Muscle of back (tissue), 11 donors: ENCODE measurements around the gene R3HDM2. TPM values are rescaled to one million over a fixed set of nuclear protein-coding genes. Genes with fewer than 3 reads are reported as not detected.

Experiments
- DNase-seq, 3 donors: peaks; one replicate each; pipeline versions ENCODE4 v3.0.0 to v3.0.0-alpha.2; 2013
- polyA plus RNA-seq, 10 donors: library from polyadenylated mRNA; unstranded; fragments of 120-200 nt; gene quantifications; one replicate each; pipeline ENCODE4 v1.2.1, GENCODE V29; 2013; ENCODE audit not compliant: insufficient read length in 10 of 10

R3HDM2 gene
- polyA plus RNA-seq, 10 donors: 33.2 to 59.4 (median 49.1) TPM

DNA sequence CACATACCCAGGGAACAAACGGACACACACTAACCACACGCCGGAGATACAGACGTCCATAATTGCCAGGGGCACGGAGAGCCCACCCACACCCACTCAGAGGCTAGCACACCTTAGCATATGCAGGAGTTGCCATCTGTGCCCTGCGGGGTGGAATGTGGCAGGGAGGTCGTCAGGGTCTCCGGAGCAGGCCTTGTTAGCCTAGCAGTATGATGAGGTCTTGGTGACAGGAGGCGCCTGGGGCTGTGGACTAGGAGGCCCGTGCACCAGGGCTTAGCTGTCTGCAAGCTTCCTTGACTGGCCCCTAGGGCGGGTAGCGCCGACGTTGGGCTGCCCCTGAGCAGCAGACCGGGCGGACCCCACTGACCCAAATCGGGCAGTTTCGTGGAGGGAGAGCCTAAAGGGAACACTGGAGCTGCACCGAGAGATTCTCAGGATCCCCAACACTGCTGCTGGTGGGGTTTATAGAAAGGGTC lies 189.9 kb downstream of the R3HDM2 start:
- DNase-seq: no peak

DNA sequence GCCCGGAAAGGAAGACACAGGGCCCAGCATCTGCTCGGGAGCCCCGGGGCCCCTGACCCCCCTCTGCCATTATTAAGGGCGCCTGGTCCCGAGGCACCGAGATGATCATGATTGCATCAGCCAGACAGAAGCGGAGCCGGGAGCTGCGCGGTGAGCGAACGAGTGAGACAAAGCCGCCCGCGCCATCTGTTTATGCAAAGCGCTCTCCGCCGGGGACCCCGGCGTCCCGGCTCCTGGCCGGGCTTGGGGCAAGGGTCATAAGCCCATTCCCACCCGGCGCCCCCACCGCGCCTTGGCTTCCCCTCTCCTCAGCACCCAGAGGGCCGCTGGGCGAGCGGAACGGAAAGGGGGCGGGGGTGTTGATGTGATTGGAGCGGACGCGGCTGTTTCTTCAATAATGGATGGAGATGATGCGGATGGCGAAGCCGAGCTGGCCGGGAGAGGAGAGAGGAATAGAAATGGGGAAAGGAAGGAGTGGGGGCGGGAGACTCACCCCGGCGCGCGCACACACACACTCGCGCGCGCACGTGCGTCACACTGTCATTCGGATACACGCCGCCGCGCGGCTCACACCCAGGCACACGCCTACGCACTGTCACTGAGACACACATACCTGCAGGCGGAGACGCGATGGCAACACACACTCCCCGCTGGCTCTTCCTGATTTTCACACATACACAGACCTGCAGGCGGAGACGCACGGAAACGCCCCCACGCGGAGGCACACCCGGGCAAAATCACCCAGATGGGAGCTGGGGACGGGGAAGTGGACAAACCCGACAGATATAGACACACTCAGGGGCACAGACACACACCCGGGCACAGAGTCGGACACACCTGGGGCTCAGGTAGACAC lies 190.5 kb downstream of the R3HDM2 start:
- peak in 1 of 3 donors; percentile 81 for DNase-seq

DNA sequence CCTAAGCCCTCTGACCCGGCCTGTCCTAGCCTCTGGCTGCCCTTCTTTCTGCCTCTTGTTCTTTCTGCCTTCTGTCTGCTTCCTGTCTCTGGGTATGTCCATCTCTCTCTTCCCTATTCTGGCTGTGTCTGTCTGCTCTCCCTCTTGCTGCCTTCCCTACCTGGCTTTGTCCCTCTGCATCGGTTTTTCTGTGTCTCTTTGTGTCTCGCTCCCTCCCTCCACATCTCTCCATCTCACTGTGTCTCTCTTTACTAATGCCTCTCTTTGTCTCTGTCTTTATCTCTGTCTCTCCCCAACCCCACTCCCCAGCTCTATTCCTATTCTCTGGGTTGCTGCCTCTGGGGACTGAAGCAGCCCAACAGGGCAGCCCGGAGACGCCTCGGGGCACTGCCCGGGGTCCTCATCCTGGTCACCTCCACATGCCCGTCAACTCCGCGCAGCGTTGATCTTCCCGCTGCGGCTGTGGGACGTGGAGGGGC lies 191.2 kb downstream of the R3HDM2 start:
- no peak for DNase-seq

DNA sequence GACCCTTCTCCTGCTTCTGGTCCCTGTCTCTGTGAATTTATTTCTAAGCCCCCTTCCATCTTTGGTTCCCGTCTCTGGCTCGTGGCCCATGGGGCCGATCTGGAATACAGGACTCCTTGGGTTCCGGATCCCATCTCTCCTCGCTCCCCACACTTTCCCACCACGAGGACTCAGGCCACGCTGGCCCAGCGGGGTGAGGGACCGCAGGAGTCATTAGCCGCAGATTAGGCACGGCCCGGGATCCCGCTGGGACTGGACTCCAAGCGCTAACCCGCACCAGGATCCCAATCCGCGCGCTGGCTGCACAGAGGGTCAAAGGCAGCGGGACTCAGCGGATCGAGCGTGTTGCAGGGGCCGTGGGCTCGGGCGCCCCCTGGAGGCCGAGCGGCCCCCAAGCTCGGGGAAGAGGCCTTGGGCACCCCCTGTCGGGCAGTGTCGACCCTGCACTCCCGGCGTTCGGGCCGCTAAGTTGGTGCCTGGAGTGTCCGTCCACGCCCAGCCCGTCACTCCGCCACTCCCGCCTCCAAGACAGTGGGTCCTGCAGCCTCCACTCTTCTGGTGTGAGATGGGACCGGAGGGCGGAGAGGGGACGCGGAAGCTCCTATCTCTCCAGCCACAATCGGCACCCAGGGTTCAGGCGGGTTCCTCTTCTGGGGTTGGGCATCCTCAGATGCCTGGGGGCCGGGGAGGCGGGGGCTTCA lies 191.8 kb downstream of the R3HDM2 start:
- DNase-seq: peak; percentile 88 to 95 (median 92)

- peak in 1 of 3 donors; percentile 59 for DNase-seq
These were observed 192.7 kb downstream of the R3HDM2 start for GRCh38 chr12:57237932-57238853.

GRCh38 chr12:57237596-57237931 lies 193.3 kb downstream of the R3HDM2 start:
- DNase-seq: no peak

DNA sequence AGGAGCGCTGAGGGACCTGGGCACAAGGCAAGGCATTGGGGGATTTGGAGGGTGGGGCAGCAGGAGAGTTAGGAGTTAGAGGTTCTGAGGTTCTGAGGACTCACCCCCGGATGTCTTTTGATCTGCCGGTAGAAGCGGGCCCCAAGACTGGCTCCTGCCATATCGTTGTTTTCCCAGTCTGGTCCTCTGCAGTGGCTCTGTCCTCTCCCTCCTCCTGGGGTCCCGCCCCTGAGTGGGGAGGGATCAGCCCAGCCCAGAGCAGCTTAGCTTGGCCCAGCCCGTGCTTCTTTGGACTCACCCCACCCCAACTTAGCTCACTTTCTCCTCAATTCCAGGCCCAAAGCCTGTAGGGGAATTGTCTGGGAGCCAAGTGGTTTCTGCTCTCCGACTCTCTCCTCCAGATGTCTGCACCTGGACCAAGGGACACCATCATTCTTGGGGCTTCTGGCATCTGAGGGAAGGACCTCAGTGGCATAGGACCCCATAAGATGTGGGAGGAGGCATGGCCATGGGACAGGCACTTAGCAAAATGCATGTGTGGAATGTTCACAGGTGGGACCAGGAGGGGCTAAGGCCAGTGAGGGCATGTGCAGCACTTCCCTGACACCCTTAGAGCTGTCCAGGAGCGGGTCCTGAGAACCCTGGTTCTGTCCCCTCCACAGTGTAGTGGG lies 193.8 kb downstream of the R3HDM2 start:
- DNase-seq: peak in 1 of 3 donors; percentile 67

GRCh38 chr12:57236201-57236924 lies 194.5 kb downstream of the R3HDM2 start:
- no peak for DNase-seq

- DNase-seq: no peak
These were observed 195.1 kb downstream of the R3HDM2 start for GRCh38 chr12:57235728-57236131.

DNA sequence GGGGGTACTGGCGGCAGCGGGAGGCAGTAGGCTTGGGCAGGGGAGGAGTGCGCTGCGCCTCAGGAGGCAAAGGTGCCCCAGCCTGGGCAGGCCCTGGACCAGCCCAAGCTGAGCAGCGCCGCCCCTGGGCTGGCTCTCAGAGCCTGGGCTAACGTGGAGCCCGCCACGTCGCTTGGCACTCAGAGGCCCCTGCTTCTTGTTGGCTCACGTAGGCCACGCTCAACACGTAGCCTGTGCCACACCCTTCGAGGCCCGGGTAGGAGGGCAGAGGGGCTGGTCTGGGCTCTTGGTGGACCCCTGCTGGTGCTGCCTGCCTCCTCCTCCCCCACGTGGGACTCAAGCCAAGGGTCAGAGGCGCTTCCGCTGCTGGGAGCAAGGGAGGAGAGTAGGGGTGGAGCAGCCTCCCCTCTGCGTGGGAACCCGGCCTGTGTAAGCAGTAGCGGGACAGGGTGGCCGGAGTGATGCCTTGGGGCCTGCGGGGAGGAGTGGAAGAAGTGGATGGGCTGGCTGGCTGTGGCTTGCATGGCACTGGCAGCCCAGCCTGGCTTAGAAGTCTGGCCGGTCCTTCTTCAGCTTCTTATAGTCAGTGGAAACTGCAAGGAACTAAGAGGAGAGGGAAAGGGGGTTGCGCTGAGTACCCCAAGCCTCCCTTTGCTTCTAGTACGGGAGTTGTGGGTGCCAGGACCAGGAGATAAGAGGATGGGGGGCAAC lies 195.7 kb downstream of the R3HDM2 start:
- peak in 1 of 3 donors; percentile 68 for DNase-seq

GRCh38 chr12:57234571-57235016 lies 196.2 kb downstream of the R3HDM2 start:
- DNase-seq: no peak

- no peak for DNase-seq
These were observed 196.6 kb downstream of the R3HDM2 start for GRCh38 chr12:57234233-57234570.

GRCh38 chr12:57233357-57234232 lies 197.2 kb downstream of the R3HDM2 start:
- DNase-seq: no peak

- DNase-seq: no peak
These were observed 198.6 kb downstream of the R3HDM2 start for GRCh38 chr12:57232156-57232756.

DNA sequence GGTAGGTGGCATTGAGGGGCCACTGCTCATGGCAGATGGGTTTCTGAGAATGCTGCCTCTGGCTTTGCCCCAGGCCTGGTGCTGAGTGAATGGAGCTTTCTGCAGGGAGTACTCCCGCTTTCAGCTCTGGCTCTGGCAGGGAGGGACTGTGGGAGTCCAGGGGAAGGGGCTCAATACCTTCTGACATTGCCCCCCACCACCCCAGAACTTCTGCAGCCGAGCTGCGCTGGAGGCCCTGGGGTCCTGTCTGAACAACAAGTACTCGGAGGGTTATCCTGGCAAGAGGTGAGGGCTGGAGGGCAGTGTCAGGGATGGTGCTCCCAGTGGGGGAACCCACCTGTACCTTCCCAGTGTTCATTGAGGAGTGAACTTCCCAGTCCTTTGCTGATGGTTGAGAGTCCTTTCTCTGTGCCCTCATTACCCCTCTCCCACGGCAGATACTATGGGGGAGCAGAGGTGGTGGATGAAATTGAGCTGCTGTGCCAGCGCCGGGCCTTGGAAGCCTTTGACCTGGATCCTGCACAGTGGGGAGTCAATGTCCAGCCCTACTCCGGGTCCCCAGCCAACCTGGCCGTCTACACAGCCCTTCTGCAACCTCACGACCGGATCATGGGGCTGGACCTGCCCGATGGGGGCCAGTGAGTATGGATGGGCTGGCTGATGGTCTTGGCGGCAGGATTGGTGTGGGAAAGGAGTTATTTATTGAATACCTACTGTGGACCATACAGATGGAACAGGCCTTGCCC lies 199.4 kb downstream of the R3HDM2 start:
- no peak for DNase-seq

DNA sequence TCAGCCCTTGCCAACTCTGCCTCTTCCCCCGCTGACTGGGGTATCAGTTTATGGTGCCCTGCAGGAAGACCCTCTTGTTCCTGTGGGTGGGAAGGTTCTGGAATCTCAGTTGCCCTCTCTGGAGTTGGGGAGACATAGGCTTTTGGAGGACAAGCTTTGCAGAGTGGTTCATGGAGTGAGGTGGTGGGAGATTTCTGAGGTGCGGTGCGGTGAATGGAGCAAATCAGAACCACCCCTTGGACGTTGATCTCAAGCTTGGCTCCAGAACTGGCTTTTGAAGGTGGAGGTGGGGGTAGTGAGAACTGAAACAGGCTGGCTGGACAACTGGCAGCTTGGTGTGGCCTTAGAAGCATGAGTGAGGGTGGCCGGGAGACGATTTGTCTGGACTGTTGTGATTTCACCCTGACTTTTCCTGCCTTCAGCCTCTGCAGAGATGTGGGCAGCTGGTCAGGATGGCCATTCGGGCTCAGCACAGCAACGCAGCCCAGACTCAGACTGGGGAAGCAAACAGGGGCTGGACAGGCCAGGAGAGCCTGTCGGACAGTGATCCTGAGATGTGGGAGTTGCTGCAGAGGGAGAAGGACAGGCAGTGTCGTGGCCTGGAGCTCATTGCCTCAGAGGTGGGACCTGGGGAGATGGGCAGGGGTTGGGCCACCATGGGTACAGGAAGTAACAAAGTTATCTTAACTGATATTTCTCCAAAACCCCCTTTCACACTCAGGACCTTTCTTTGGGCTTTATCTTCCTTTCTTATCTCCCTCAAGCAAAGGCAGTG lies 200.3 kb downstream of the R3HDM2 start:
- peak in 1 of 3 donors; percentile 19 for DNase-seq
